ENCODE results near the gene TGOLN2. TPM values are rescaled to one million over a fixed set of nuclear protein-coding genes. Genes with fewer than 3 reads are reported as not detected.
"Not testable (repeated sequence)": the region's sequence is repeated elsewhere in the genome, so short reads cannot be mapped to it uniquely, and the experiment has no call there.

The TGOLN2 gene
- total and polyA plus RNA-seq, 8 donors, result 90.3 to 133 (median 99.9) TPM

DNA sequence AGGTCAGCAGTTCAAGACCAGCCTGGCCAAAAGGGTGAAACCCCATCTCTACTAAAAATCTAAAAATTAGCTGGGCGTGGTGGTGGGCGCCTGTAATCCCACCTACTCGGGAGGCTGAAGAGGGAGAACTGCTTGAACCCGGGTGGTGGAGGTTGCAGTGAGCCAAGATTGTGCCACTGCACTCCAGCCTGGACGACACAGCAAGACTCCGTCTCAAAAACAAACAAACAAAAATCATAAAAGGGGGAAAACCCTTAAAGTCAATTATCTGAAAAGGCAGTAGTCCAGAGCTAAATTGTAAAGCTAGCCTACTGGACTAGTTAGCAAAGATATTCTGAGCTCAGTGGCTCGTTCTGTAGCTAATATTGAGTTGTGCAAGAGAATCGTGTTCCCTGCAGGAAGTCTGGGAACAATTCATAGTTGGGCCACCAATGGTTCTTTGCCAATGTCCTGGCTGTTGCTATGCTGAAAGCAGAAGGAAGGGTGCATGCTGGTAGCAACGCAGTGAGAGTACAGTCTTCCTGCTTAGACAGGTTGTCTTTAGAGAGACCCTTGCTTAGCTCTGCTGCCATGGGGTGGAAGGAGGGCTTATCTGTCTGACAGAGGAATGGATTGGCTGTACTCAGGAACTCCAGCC lies 4.3 kb downstream of the TGOLN2 start:
- Histone ChIP-seq H3K36me3 (peaks cover 0 to 65% of the 10 kb centered on the region in 2 donors), H3K27ac (peak overlapping the region in 1 of 2 donors; percentile 99), H3K4me1 (peaks cover 20 to 89% of the 10 kb centered on the region in 2 donors)

DNA sequence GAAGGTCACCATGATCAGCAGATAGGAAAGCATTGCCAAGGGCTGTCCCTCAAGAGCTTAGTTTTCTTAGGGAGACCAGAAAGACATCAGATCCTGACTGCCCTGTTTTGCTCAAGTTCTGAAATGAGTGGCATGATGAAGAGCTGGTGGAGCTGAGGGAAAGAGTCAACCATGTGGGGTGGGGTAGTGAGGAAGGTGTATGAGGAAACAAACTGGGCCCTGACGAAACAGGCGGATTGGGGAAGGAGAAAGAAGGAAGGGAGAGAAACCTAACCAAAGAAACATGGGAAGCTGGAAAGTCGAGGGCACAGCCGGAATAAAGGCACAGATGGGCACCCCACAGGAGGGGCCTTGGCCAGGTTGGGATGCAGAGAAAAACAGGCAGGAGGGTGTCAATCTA lies 8.0 kb downstream of the TGOLN2 start:
- intact Hi-C loops (cut with DNase I), result no loop called here
- peak overlapping the region in 1 of 2 donors; percentile 41 for H3K27ac ChIP-seq
- peaks cover 0 to 98% of the 10 kb centered on the region in 2 donors for H3K36me3 ChIP-seq
- H3K4me3 ChIP-seq, result no peak overlapping the region
- TF ChIP-seq, protein P1, sequence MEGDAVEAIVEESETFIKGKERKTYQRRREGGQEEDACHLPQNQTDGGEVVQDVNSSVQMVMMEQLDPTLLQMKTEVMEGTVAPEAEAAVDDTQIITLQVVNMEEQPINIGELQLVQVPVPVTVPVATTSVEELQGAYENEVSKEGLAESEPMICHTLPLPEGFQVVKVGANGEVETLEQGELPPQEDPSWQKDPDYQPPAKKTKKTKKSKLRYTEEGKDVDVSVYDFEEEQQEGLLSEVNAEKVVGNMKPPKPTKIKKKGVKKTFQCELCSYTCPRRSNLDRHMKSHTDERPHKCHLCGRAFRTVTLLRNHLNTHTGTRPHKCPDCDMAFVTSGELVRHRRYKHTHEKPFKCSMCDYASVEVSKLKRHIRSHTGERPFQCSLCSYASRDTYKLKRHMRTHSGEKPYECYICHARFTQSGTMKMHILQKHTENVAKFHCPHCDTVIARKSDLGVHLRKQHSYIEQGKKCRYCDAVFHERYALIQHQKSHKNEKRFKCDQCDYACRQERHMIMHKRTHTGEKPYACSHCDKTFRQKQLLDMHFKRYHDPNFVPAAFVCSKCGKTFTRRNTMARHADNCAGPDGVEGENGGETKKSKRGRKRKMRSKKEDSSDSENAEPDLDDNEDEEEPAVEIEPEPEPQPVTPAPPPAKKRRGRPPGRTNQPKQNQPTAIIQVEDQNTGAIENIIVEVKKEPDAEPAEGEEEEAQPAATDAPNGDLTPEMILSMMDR (IDR thresholded peaks at IDR 0.05), result no peak
- peaks cover 12 to 72% of the 10 kb centered on the region in 2 donors for H3K4me1 ChIP-seq
- DNase-seq (no peak), ATAC-seq (no peak)
- no peaks in the 10 kb centered on the region for H3K27me3 ChIP-seq
- H3K9me3 ChIP-seq, result no peaks in the 10 kb centered on the region

More for the DNA sequence above, 4.3 kb downstream of the TGOLN2 start:
- no peak for ATAC-seq
- no peaks in the 10 kb centered on the region for H3K9me3 ChIP-seq
- H3K27me3 ChIP-seq, result no peaks in the 10 kb centered on the region
- TF ChIP-seq, protein P1 (IDR thresholded peaks at IDR 0.05), result no peak
- no peak for DNase-seq
- peak overlapping the region in 1 of 2 donors; percentile 6 for H3K4me3 ChIP-seq
- intact Hi-C loops (cut with DNase I), result no loop called here

DNA sequence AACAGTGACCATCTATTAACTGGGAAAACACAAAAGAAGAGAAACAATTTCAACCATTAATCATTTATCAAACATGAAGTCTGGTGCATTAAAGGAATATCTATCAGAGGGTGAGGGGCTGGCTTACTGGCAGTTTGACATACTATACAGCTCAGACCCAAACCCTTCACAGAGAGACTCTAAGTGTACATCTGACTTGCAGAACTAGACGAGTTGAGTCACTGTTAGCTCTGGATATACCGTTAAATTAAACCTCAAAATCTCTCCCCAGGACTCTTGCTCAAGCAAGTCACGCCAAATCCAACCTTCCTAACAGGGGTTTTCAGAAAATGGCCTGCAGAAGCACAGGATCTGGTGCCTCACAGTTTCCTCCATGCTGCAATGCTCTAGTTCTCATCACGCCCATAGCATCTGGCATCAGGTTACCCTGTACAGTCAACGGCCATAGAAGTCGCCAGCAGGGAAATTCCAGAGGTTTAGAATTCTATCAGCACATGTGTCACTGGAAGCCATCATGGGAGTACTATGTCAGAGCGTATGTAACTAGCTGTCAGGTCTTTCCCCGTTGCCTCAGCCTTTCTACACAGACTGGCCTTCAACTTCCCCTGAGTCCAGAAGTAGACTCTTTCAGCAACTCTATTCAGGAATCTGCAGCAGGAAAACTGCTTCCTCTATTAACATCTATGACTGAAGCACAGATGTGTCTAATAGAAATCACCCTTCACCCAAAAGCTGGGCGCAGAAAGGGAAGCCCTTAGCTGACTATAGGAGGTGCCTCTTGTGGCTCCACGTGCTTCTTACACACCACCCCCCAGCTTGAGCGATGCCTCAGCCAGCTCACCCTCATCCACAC lies 9.3 kb downstream of the TGOLN2 start:
- DNase-seq (no peak), ATAC-seq (peak; percentile 69)
- TF ChIP-seq, protein P1 (IDR thresholded peaks at IDR 0.05), result no peak
- Histone ChIP-seq H3K4me3 (no peak overlapping the region), H3K27ac (peak overlapping the region in 1 of 2 donors; percentile 46), H3K4me1 (peaks cover 4 to 59% of the 10 kb centered on the region in 2 donors), H3K27me3 (no peaks in the 10 kb centered on the region), H3K9me3 (no peaks in the 10 kb centered on the region), H3K36me3 (peaks cover 0 to 98% of the 10 kb centered on the region in 2 donors)
- intact Hi-C loops (cut with DNase I), result no loop called here

DNA sequence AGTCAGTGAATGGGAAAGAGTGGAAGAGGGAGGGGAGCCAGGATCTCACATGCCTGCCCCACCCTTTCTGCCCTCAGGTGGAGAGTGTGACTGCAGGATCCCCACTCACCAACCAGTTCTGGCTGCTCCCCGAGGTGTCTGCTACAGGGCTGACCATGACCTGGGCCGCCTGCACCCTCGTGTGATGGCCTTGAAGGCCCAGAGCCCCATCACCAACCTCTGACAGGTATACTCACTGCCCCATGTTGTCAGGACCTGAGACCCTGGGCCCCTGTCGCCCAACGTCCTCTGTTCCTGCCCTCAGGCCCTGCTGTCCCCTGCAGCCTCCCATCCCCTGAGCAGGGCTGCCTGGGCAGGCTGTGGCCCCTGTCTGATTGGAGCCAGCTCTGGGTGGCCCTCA lies 11.9 kb downstream of the TGOLN2 start:
- H3K4me3 ChIP-seq; ATAC-seq; H3K27me3 ChIP-seq; DNase-seq; intact Hi-C loops (cut with DNase I); H3K9me3 ChIP-seq; H3K27ac ChIP-seq: not testable (repeated sequence)
- Histone ChIP-seq H3K4me1 (peaks cover 0 to 35% of the 10 kb centered on the region in 2 donors), H3K36me3 (peaks cover 0 to 74% of the 10 kb centered on the region in 2 donors)

DNA sequence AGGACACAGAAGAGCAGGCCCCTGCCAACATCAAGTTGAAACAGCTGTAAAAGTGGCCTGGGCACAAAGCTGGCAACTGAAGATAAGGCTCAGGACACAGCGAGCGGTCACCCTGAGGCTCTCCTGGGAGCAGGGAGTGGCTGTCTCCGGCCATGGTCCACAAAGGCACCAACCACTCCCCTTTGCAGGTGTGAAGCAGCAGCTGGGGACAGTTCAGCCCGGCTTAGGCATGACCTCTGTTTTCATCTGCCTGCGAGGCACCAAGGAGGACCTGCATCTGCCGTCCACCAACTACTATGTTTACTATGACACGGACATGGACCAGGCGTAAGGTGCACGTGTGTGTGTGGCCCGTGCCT lies 12.9 kb downstream of the TGOLN2 start:
- H3K4me3 ChIP-seq, result no peak overlapping the region
- peaks cover 0 to 69% of the 10 kb centered on the region in 2 donors for H3K36me3 ChIP-seq
- peaks cover 0 to 31% of the 10 kb centered on the region in 2 donors for H3K4me1 ChIP-seq
- intact Hi-C loops (cut with DNase I), result no loop called here
- DNase-seq (no peak), ATAC-seq (no peak)
- H3K9me3 ChIP-seq, result no peaks in the 10 kb centered on the region
- TF ChIP-seq, protein P1 (IDR thresholded peaks at IDR 0.05), result no peak
- no peaks in the 10 kb centered on the region for H3K27me3 ChIP-seq
- H3K27ac ChIP-seq, result no peak overlapping the region
